Stomach (tissue), 9 donors: ENCODE measurements around the gene PLXNB2. TPM values are rescaled to one million over a fixed set of nuclear protein-coding genes. Genes with fewer than 3 reads are reported as not detected.
A peak's percentile ranks its signal among the peaks of the same experiment; 100 is the strongest.

ENCODE experiments used
- DNase-seq, 2 donors: peaks; one replicate each; pipeline versions ENCODE4 v3.0.0 to v3.0.0-alpha.2; 2013 to 2019
- H3K27ac ChIP-seq, 5 donors: fragments of 200-600 bp in 4 of 5; sonication (generic) in 4 of 5; one replicate each; pipeline ENCODE4 v1.5.1; 2013 to 2019; ENCODE audit warnings: mild to moderate bottlenecking in 1 of 5, moderate library complexity in 1 of 5
- H3K27me3 ChIP-seq, 3 donors: fragments of 200-600 bp; sonication (generic); one replicate each; pipeline ENCODE4 v1.5.1; 2017 to 2019; ENCODE audit warnings: mixed run types in 1 of 3
- H3K36me3 ChIP-seq, 4 donors: fragments of 200-600 bp; sonication (generic); 1 replicate in 3 of 4; 2 replicates in 1 of 4; pipeline ENCODE4 v1.5.1; 2016 to 2019
- H3K4me1 ChIP-seq, 4 donors: fragments of 200-600 bp; sonication (generic); one replicate each; pipeline ENCODE4 v1.5.1; 2016 to 2019
- H3K4me3 ChIP-seq, 4 donors: fragments of 200-600 bp; sonication (generic) in 3 of 4; one replicate each; pipeline ENCODE4 v1.5.1; 2016 to 2019; ENCODE audit warnings: mild to moderate bottlenecking in 1 of 4
- H3K9me3 ChIP-seq, 4 donors: fragments of 200-600 bp; sonication (generic); one replicate each; pipeline ENCODE4 v1.5.1; 2016 to 2019
- CTCF ChIP-seq, 7 experiments: fragments of 450-650 bp in 4 of 7; fragments of 200-600 bp in 3 of 7; sonication (generic) in 3 of 7; IDR thresholded peaks; one replicate each; pipeline ENCODE4 v1.5.1; 2016 to 2019; ENCODE audit warnings: antibody characterized with exemption in 7 of 7, control low read depth in 2 of 7, mild to moderate bottlenecking in 1 of 7
- EP300 ChIP-seq: sonication (generic); formaldehyde crosslinking; IDR thresholded peaks from one replicate; pipeline ENCODE4 v1.6.1; 2017; ENCODE audit warnings: antibody characterized with exemption
- POLR2A ChIP-seq, 4 donors: fragments of 450-650 bp; IDR thresholded peaks; one replicate each; pipeline ENCODE4 v1.6.1; 2016; ENCODE audit warnings: antibody characterized with exemption in 4 of 4, control low read depth in 2 of 4, mild to moderate bottlenecking in 1 of 4, moderate library complexity in 1 of 4
- POLR2AphosphoS5 ChIP-seq, 3 donors: sonication (generic); formaldehyde crosslinking; IDR thresholded peaks; one replicate each; pipeline ENCODE4 v1.6.1; 2016; ENCODE audit warnings: antibody characterized with exemption in 3 of 3
- WGBS, 5 donors: extraction: QIAGEN DNeasy Blood & Tissue Kit in 3 of 5; methylation state at CpG; one replicate each; pipeline versions ENCODE4 v1.1.5 to v1.1.7; 2013 to 2018; 5-methylcytosine and 5-hydroxymethylcytosine counted together
- intact Hi-C: fragments of 100-400 bp; cut with DNase I; formaldehyde crosslinking; loops from one replicate; pipeline ENCODE4 v1.15.1; 2023; ENCODE audit warnings: low total_unique reads
- polyA plus RNA-seq, 3 donors: library from polyadenylated mRNA; stranded (reverse); fragments of 200-250 nt; gene quantifications; one replicate each; pipeline ENCODE4 v1.2.3, GENCODE V29; 2013
- total RNA-seq, 5 donors: library from RNA; depleted of rRNA; stranded (reverse); fragments of >200 nt; gene quantifications; one replicate each; pipeline versions ENCODE4 v1.1.0 to v1.2.3, GENCODE V29; 2014 to 2016
- donor health status: healthy with polysubstance abuse.
- donor health status: Bipolar disorder and iron deficiency.
- donor health status: healthy.

Gene PLXNB2
- total and polyA plus RNA-seq, 8 donors: 50.3 to 648 (median 269) TPM

DNA sequence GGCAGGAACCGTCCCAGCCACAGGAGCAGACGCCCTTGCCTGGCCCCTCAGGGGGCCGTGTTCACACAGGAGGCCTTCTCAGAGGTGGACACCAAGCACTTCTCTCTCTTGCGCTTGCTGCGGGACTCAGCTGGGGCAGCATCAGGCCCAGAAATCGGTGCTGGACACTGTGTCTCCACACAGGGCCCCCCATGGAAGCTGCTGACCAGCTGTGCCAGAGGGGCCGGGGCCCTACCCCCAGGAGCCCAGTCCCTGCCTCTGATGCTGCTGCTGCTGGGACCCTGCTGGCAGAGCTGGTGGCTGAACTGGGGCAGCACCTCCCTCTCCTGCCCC, 4.0 kb downstream of the PLXNB2 start:
- H3K4me3 ChIP-seq: peak overlapping the region; percentile 3 to 88 (median 8)

GRCh38 chr22:50302564-50302963, 4.9 kb downstream of the PLXNB2 start:
- Histone ChIP-seq H3K4me3 (peak overlapping the region in 1 of 4 donors; percentile 33), H3K4me1 (peaks cover 87 to 94% (median 88%) of the 10 kb centered on the region in 4 donors), H3K27ac (peak overlapping the region; percentile 94 to 96 (median 95)), H3K9me3 (no peaks in the 10 kb centered on the region), H3K36me3 (peaks cover 0 to 6% (median 0%) of the 10 kb centered on the region in 4 donors), H3K27me3 (peaks cover 0 to 18% (median 0%) of the 10 kb centered on the region in 3 donors)
- intact Hi-C loops: no loop called here
- WGBS, 5 donors: 33 to 50% (median 42%) methylated on average over 3 to 5 of the region's 5 CpGs
- DNase-seq: peak; percentile 25 to 53
- TF ChIP-seq POLR2A (IDR thresholded peaks at IDR 0.05) (no peak), POLR2AphosphoS5 (IDR thresholded peaks at IDR 0.05) (no peak), EP300 (no peak), CTCF (IDR thresholded peaks at IDR 0.05) (no peak)

More for the DNA sequence above, 4.0 kb downstream of the PLXNB2 start:
- 36 to 64% (median 46%) methylated on average over 7 of the region's 7 CpGs for WGBS, 5 donors
- intact Hi-C loops: no loop called here
- no peaks in the 10 kb centered on the region for H3K9me3 ChIP-seq
- peaks cover 85 to 93% (median 87%) of the 10 kb centered on the region in 4 donors for H3K4me1 ChIP-seq
- TF ChIP-seq CTCF (IDR thresholded peaks at IDR 0.05) (no peak), EP300 (no peak), POLR2AphosphoS5 (IDR thresholded peaks at IDR 0.05) (no peak), POLR2A (IDR thresholded peaks at IDR 0.05) (no peak)
- peaks cover 0 to 6% (median 0%) of the 10 kb centered on the region in 4 donors for H3K36me3 ChIP-seq
- peaks cover 0 to 18% (median 0%) of the 10 kb centered on the region in 3 donors for H3K27me3 ChIP-seq
- peak overlapping the region; percentile 94 to 96 (median 95) for H3K27ac ChIP-seq
- DNase-seq: no peak

DNA sequence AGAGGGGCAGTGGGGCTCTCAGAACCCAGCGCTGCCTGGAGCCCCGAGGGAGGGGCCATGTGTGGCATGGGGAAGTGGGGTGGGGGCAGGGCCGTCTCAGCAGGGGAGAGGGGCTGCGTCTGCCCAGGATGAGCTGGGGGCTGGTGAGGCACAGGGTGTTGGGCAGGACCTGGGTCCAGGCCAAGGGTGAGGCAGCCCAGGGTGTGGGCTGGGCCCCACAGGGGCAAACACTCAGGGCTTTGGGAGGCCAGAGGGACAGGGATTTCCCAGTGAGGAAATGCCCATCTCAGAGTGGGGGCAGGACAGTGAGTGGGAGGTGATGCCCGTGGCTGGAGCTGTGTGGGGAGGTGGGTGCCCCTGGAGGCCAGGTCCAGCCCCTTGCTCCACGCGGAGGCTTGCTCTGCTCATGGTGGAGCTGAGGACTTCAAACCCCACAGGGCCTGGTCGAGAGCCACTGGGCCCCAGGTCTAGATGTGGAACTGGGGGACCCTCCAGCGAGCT, 5.4 kb downstream of the PLXNB2 start:
- intact Hi-C loops: no loop called here
- Histone ChIP-seq H3K9me3 (no peaks in the 10 kb centered on the region), H3K4me3 (peak overlapping the region in 2 of 4 donors; percentile 33 to 49), H3K4me1 (peaks cover 92 to 99% (median 93%) of the 10 kb centered on the region in 4 donors), H3K27ac (peak overlapping the region; percentile 94 to 96 (median 95)), H3K27me3 (peaks cover 0 to 18% (median 0%) of the 10 kb centered on the region in 3 donors), H3K36me3 (peaks cover 0 to 6% (median 0%) of the 10 kb centered on the region in 4 donors)
- TF ChIP-seq CTCF (IDR thresholded peaks at IDR 0.05) (no peak), POLR2A (IDR thresholded peaks at IDR 0.05) (no peak), POLR2AphosphoS5 (IDR thresholded peaks at IDR 0.05) (no peak), EP300 (no peak)
- 19 to 43% (median 31%) methylated on average over 7 to 9 of the region's 9 CpGs for WGBS, 5 donors
- peak; percentile 58 to 72 for DNase-seq

GRCh38 chr22:50301581-50301991, 5.9 kb downstream of the PLXNB2 start:
- H3K36me3 ChIP-seq: peaks cover 0 to 6% (median 0%) of the 10 kb centered on the region in 4 donors
- DNase-seq: peak; percentile 35 to 80
- intact Hi-C loops: no loop called here
- peak overlapping the region; percentile 3 to 49 (median 26) for H3K4me3 ChIP-seq
- no peaks in the 10 kb centered on the region for H3K9me3 ChIP-seq
- H3K27ac ChIP-seq: peak overlapping the region; percentile 94 to 96 (median 95)
- TF ChIP-seq CTCF (IDR thresholded peaks at IDR 0.05) (no peak), EP300 (no peak), POLR2A (IDR thresholded peaks at IDR 0.05) (no peak), POLR2AphosphoS5 (IDR thresholded peaks at IDR 0.05) (no peak)
- H3K4me1 ChIP-seq: peaks cover 97 to 99% (median 98%) of the 10 kb centered on the region in 4 donors
- WGBS, 5 donors: 24 to 43% (median 37%) methylated on average over 14 to 17 of the region's 17 CpGs
- H3K27me3 ChIP-seq: peaks cover 0 to 18% (median 0%) of the 10 kb centered on the region in 3 donors
